Endometrial microvascular endothelial cells (primary cell): ENCODE results near the gene PARVG. TPM values are rescaled to one million over a fixed set of nuclear protein-coding genes. Genes with fewer than 3 reads are reported as not detected.

Experiments
- in situ Hi-C: cut with HindIII; loops from 2 replicates; pipeline ENCODE4 v1.10.0; 2017; ENCODE audit warnings: low sequenced_read_pairs, low pct_unique_long_range_greater_than_20kb; ENCODE audit errors: inconsistent ontology term
- total RNA-seq: library from RNA; depleted of rRNA; stranded (reverse); fragments of >200 nt; gene quantifications from one replicate; pipeline ENCODE4 v1.2.3, GENCODE V29; 2015; ENCODE audit errors: inconsistent ontology term

The PARVG gene
- total RNA-seq, 1 donor from 2014 or later = 1.9 TPM

GRCh38 chr22:44247923-44248892 lies 67.5 kb downstream of the PARVG start:
- in situ Hi-C loops = no loop called here

- in situ Hi-C loops = no loop called here
Measured at GRCh38 chr22:44248926-44249325, 68.2 kb downstream of the PARVG start.

DNA sequence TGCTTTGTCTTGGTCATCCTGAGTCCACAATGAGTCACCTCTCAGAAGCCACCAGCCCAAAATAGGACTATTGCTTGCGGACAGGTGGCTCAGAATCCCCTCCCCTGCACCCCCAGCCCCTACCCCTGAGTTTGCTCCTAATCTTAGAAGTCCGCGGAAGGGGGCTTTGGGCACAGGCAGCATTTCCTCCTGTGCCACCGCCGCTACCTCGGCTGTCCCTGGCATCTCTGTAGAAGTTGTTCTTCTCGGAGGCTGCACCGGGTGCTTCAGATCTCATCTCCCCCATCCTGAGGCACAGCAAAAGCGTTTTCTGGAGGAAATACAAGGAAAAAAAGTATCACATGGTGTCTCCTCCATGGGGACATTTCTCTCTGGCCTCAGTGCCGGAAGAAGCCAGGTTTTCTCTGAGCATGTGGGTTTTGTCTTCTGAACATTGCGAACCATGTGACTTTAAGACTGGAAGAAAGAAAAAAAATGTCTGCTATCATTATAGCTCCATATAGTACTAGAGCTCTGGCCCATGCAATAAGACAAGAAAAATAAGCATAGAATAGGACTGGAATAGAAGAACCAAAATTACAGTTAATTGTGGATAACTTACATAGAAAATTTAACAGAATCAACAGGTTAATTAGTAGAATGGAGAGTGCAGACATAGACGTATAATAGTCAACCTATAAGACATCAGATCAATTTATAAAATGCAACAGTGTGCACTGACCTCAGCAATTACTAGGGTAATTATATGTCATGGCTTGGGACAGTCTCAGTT lies 68.8 kb downstream of the PARVG start:
- in situ Hi-C loops = no loop called here

GRCh38 chr22:44254811-44255210 lies 74.1 kb downstream of the PARVG start:
- in situ Hi-C loops = no loop called here

DNA sequence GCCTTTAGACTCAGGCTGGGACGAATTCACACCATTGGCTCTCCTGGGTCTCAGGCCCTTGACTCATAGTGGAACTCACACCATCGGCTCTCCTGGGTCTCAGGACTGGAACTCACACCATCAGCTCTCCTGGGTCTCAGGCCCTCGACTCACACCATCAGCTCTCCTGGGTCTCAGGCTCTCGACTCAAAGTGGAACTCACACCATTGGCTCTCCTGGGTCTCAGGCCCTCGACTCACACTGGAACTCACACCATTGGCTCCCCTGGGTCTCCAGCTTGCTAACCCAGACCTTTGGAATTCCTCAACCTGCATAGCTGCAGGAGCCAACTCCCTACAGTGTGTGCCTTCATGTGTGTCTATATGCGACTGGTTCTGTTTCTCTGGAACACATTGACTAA lies 75.4 kb downstream of the PARVG start:
- in situ Hi-C loops = no loop called here

DNA sequence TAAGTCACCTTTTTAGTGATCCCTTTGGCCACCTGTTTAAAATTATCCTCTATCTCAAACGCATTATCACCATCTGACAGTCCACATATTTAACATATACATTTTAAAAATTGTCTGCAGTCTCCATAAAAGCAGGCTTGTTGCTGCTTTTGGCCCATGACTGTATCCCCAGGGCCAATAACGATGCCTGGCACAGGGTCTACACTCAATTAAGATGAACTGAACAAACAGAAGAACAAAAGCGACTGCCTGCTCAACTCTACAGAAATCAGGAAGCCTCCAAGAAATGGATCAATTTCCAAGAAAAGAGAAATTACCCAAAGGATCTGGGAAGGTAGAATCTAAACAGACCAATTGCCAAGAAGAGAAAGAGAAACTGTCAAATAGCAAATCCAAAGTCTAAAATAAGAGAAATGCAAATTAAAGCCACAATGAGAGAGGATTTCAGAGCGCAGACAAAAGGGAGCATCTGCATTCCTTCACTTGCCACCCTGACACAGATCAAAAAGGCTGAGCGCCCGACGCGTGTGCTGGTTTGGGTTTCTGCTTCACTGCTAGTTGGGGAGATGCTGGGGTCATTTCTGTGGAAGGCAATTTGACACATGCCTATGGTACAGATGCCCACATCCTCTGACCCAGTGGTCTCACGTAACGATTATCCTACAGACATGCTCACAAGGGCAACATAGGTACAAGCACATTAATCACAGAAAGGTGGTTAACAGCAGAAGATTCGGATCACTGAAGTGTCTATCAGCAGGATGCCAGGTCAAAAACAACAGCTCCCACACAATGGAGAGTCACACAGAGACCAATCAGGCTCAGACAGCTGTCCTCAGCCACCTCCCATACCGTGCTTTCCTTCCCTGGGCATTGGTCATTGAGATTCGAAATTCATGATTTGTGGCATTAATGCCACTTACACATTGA lies 76.1 kb downstream of the PARVG start:
- in situ Hi-C loops = no loop called here

Other genes with a start within 250 kb of the PARVG start
- 60.4 TPM for gene SAMM50, start 225.5 kb upstream of the PARVG start, total RNA-seq
- 307 TPM for gene PARVB, start 156.6 kb upstream of the PARVG start, total RNA-seq
- gene SHISAL1, start 132.0 kb downstream of the PARVG start, total RNA-seq = not detected